RWPE2 (cell line): ENCODE results near the gene CC2D1A.
"Not testable (repeated sequence)": the region's sequence is repeated elsewhere in the genome, so short reads cannot be mapped to it uniquely, and the experiment has no call there.

Experiments used
- ATAC-seq: fragments of 200-7000 bp; cut with Tn5 transposase; 3 replicates; pipeline ENCODE4 v1.9.1; 2021; ENCODE audit warnings: low read depth
- DNase-seq: peaks from one replicate; pipeline ENCODE4 v3.0.0-alpha.2; 2020; ENCODE audit warnings: low spot score
- H3K27ac ChIP-seq: fragments of 450-650 bp; 2 replicates; pipeline ENCODE4 v1.5.1; 2017; ENCODE audit warnings: mild to moderate bottlenecking; ENCODE audit not compliant: poor library complexity, severe bottlenecking
- H3K27me3 ChIP-seq: fragments of 250-450 bp; sonication (Bioruptor Pico); 2 replicates; pipeline ENCODE4 v1.5.1; 2021; ENCODE audit warnings: mild to moderate bottlenecking, moderate library complexity; ENCODE audit not compliant: insufficient read depth, poor library complexity, severe bottlenecking
- H3K36me3 ChIP-seq: fragments of 250-450 bp; sonication (Bioruptor Pico); 2 replicates; pipeline ENCODE4 v1.5.1; 2020; ENCODE audit warnings: low read depth, mild to moderate bottlenecking, moderate library complexity
- H3K4me1 ChIP-seq: fragments of 250-450 bp; sonication (Bioruptor Pico); 2 replicates; pipeline ENCODE4 v1.5.1; 2021; ENCODE audit warnings: mild to moderate bottlenecking, moderate library complexity; ENCODE audit not compliant: insufficient read depth, poor library complexity, severe bottlenecking
- H3K4me3 ChIP-seq: fragments of 250-450 bp; sonication (Bioruptor Pico); 2 replicates; pipeline ENCODE4 v1.5.1; 2021; ENCODE audit warnings: mild to moderate bottlenecking, moderate library complexity; ENCODE audit not compliant: severe bottlenecking
- H3K9me3 ChIP-seq: fragments of 250-450 bp; sonication (Bioruptor Pico); 2 replicates; pipeline ENCODE4 v1.5.1; 2021; ENCODE audit warnings: mild to moderate bottlenecking, moderate library complexity; ENCODE audit not compliant: severe bottlenecking
- CTCF ChIP-seq: fragments of 450-650 bp; IDR thresholded peaks from one replicate; pipeline ENCODE4 v1.5.1; 2017; ENCODE audit warnings: mild to moderate bottlenecking, moderate library complexity; ENCODE audit not compliant: poor library complexity, severe bottlenecking

The CC2D1A gene

DNA sequence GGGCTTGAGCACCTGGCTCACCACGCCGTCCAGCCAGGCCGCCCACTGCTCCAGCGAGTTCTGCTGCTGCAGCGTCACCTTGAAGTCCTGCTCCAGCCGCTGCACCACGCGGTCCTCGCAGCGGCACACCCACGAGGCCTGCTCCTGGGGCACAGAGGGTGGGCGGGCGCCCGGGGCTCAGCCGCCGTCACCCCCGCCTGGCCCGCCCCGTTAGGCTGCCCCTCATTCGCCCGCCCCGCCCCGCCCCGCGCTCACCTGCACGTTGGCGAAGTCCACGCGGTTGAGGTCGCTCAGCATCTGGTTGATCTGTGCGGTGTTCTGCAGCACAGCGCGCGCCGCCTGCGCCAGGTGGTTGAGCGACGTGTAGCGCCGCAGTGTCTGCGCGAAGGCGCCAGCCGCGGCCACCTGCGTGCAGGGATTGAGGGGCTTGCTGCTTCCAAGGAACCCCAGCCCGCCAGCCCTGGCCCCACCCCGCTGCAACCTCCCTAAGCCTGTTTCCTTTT is 57.7 kb downstream of the CC2D1A start:
- Histone ChIP-seq H3K36me3 (peaks cover 31% of the 10 kb centered on the region), H3K4me3 (no peak overlapping the region), H3K4me1 (no peaks in the 10 kb centered on the region), H3K27ac (no peak overlapping the region), H3K9me3 (no peaks in the 10 kb centered on the region), H3K27me3 (no peaks in the 10 kb centered on the region)
- TF ChIP-seq CTCF, result no peak
- ATAC-seq (no peak), DNase-seq (no peak)

GRCh38 chr19:13964776-13965175 is 58.8 kb downstream of the CC2D1A start:
- no peak for ATAC-seq
- H3K4me3 ChIP-seq, result no peak overlapping the region
- DNase-seq, result no peak
- no peaks in the 10 kb centered on the region for H3K9me3 ChIP-seq
- TF ChIP-seq CTCF, result no peak
- no peak overlapping the region for H3K27ac ChIP-seq
- no peaks in the 10 kb centered on the region for H3K27me3 ChIP-seq
- peaks cover 29% of the 10 kb centered on the region for H3K36me3 ChIP-seq
- no peaks in the 10 kb centered on the region for H3K4me1 ChIP-seq

DNA sequence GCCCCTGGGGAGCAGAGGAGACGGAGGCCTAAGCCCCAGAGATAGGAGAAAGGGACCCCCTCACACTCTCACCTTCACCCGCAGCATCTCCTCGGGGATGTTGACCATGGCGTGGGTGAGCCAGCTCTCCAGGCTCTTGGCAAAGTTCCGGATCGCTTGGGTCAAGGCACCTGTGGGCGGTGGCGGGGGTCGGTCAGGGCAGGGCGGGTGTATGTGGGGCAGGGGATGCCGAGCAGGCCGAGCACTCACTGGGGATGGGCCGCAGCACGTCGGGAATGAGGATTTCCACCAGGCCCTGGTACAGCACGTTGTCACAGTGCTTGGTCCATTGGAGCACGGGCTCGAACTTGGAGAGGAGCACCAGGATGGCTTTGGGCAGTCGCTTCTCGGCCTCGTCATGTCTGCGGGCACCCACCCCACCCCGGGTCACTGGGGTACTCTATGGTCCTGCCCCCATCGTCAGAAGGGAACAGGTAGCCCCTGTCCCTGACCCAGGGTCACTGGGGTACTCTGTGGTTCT is 59.4 kb downstream of the CC2D1A start:
- no peak for TF ChIP-seq CTCF
- H3K36me3 ChIP-seq, result peaks cover 23% of the 10 kb centered on the region
- ATAC-seq, result no peak
- no peaks in the 10 kb centered on the region for H3K27me3 ChIP-seq
- H3K4me1 ChIP-seq, result no peaks in the 10 kb centered on the region
- H3K9me3 ChIP-seq, result no peaks in the 10 kb centered on the region
- no peak for DNase-seq
- no peak overlapping the region for H3K4me3 ChIP-seq
- H3K27ac ChIP-seq, result no peak overlapping the region

GRCh38 chr19:13965926-13966683 is 60.1 kb downstream of the CC2D1A start:
- Histone ChIP-seq H3K4me3 (no peak overlapping the region), H3K36me3 (peaks cover 19% of the 10 kb centered on the region), H3K4me1 (no peaks in the 10 kb centered on the region), H3K9me3 (no peaks in the 10 kb centered on the region), H3K27me3 (no peaks in the 10 kb centered on the region), H3K27ac (no peak overlapping the region)
- DNase-seq (no peak), ATAC-seq (no peak)
- no peak for TF ChIP-seq CTCF

DNA sequence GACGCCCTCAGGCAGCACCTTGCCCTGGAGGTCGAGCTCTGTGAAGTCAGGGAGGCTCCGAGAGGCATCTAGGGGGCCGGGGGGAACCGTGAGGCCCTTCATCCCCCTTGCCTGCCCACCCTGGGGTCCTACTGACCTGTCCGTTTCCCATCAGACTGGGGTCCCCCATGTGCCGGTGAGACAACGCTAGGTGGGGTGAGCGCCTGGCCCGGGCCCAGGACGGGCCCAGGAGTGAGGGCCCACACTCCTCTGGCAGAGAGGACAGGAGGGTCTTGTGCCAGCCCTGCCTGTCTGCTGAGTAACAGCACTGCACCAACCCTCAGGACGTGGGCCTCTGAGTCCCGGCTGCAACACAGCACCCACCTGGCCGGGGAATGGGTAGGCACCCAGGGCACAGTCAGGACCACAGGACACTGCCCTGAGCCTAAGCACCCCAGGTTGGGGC is 60.7 kb downstream of the CC2D1A start:
- no peak for ATAC-seq
- Histone ChIP-seq H3K27ac (no peak overlapping the region), H3K27me3 (no peaks in the 10 kb centered on the region), H3K36me3 (peaks cover 15% of the 10 kb centered on the region), H3K4me1 (no peaks in the 10 kb centered on the region), H3K4me3 (no peak overlapping the region), H3K9me3 (no peaks in the 10 kb centered on the region)
- DNase-seq, result no peak
- TF ChIP-seq CTCF, result no peak

GRCh38 chr19:13967206-13967605 is 61.2 kb downstream of the CC2D1A start:
- not testable (repeated sequence) for ATAC-seq, H3K4me1 ChIP-seq, H3K9me3 ChIP-seq, H3K27me3 ChIP-seq, DNase-seq, H3K4me3 ChIP-seq, H3K27ac ChIP-seq
- peaks cover 14% of the 10 kb centered on the region for H3K36me3 ChIP-seq
